Spleen (tissue), 11 donors: Measurements from ENCODE around the gene BIN2. TPM values are rescaled to one million over a fixed set of nuclear protein-coding genes. Genes with fewer than 3 reads are reported as not detected.

Source experiments
- DNase-seq: peaks from one replicate; pipeline ENCODE4 v3.0.0-alpha.2; 2020
- H3K27ac ChIP-seq, 8 donors: fragments of 200-600 bp; sonication (generic) in 7 of 8; 1 replicate in 4 of 8; 2 replicates in 4 of 8; pipeline versions ENCODE4 v1.5.0 to v1.8.0; 2016 to 2021; ENCODE audit warnings: inconsistent platforms in 4 of 8, mild to moderate bottlenecking in 4 of 8, moderate library complexity in 1 of 8
- H3K27me3 ChIP-seq, 7 donors: fragments of 200-600 bp; sonication (generic) in 6 of 7; replicated peaks in 1 of 7; 1 replicate in 4 of 7; 2 replicates in 3 of 7; pipeline versions ENCODE4 v1.5.0 to v1.8.0; 2016 to 2021; ENCODE audit warnings: inconsistent platforms in 3 of 7, mild to moderate bottlenecking in 1 of 7
- H3K36me3 ChIP-seq, 6 donors: fragments of 200-600 bp; sonication (generic) in 5 of 6; 1 replicate in 4 of 6; 2 replicates in 2 of 6; pipeline versions ENCODE4 v1.5.0 to v1.8.0; 2016 to 2021; ENCODE audit warnings: inconsistent platforms in 2 of 6
- H3K4me1 ChIP-seq, 6 donors: fragments of 200-600 bp; sonication (generic) in 5 of 6; 1 replicate in 3 of 6; 2 replicates in 3 of 6; pipeline versions ENCODE4 v1.5.0 to v1.8.0; 2016 to 2021; ENCODE audit warnings: inconsistent platforms in 3 of 6
- H3K4me3 ChIP-seq, 8 donors: fragments of 200-600 bp; sonication (generic) in 7 of 8; 1 replicate in 4 of 8; 2 replicates in 4 of 8; pipeline versions ENCODE4 v1.5.0 to v1.8.0; 2016 to 2021; ENCODE audit warnings: inconsistent platforms in 4 of 8, mild to moderate bottlenecking in 4 of 8, moderate library complexity in 2 of 8
- H3K9me3 ChIP-seq, 8 donors: fragments of 200-600 bp; sonication (generic) in 7 of 8; 1 replicate in 4 of 8; 2 replicates in 4 of 8; pipeline versions ENCODE4 v1.5.0 to v1.8.0; 2016 to 2021; ENCODE audit warnings: inconsistent platforms in 4 of 8
- POLR2A ChIP-seq, 3 donors: fragments of 450-650 bp; IDR thresholded peaks; one replicate each; pipeline ENCODE4 v1.5.1; 2017; ENCODE audit warnings: antibody characterized with exemption in 3 of 3, mild to moderate bottlenecking in 1 of 3
- POLR2AphosphoS5 ChIP-seq, 3 donors: sonication (generic); formaldehyde crosslinking; IDR thresholded peaks; one replicate each; pipeline ENCODE4 v1.5.1; 2017; ENCODE audit warnings: antibody characterized with exemption in 3 of 3
- WGBS, 5 donors: extraction: QIAGEN DNeasy Blood & Tissue Kit in 3 of 5; methylation state at CpG; one replicate each; pipeline versions ENCODE4 v1.1.5 to v1.1.7; 2013 to 2018; 5-methylcytosine and 5-hydroxymethylcytosine counted together
- intact Hi-C: fragments of 100-400 bp; cut with DNase I; formaldehyde crosslinking; loops from one replicate; pipeline ENCODE4 v1.15.0; 2023; ENCODE audit warnings: low total_unique reads
- polyA plus RNA-seq, 3 donors: library from polyadenylated mRNA; stranded (reverse); fragments of 200-250 nt; gene quantifications; one replicate each; pipeline ENCODE4 v1.2.1, GENCODE V29; 2013
- total RNA-seq, 7 donors: library from RNA; depleted of rRNA in 3 of 7; stranded (reverse); fragments of >200 nt in 3 of 7; fragmentation: NEBNext Ultra II Directional in 4 of 7; extraction: Animal tissue kit (Norgen Biotek cat#: 25700) in 4 of 7; gene quantifications; one replicate each; pipeline versions ENCODE4 v1.1.0 to v1.2.1, GENCODE V29; 2016 to 2021
- TF ChIP-seq, protein P1 (sequence below), 11 experiments: fragments of 200-600 bp in 7 of 11; fragments of 450-650 bp in 4 of 11; sonication (generic) in 4 of 11; IDR thresholded peaks in 8 of 11; conservative IDR thresholded peaks in 3 of 11; 1 replicate in 7 of 11; 2 replicates in 4 of 11; pipeline versions ENCODE4 v1.4.0 to v1.8.0; 2016 to 2021; ENCODE audit warnings: antibody characterized with exemption in 11 of 11, inconsistent platforms in 4 of 11, mild to moderate bottlenecking in 1 of 11
- donor health status: healthy with polysubstance abuse.
- donor health status: DM: no; HTN: no; CAD: no; lungs with moderate emphysema.
- donor health status: DM: no; HTN: no; CAD: no.
- donor health status: Bipolar disorder and iron deficiency.
- donor health status: healthy.
- donor health status: DM: no; HTN: no; CAD: no.
- donor health status: DM: yes; HTN: yes; CAD: no.

The BIN2 gene
- total and polyA plus RNA-seq, 10 donors, result 23.3 to 116 (median 80.3) TPM

DNA sequence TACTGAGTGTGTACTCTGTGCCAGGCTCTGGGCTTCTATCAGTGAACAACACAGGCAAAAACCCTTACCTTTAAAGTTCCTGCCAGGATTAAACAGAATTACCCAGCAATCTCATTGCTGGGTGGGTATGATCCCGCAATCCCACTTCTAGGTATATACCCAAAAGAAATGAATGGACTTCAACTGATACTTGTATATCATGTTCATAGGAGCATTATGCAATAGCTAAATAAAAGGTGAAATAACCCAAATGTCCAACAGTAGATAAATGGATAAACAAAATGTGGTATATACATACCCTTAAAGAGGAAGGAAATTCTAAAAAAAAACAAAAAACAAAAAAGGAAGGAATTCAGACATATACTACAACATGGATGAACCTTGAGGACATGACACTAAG, 70.7 kb downstream of the BIN2 start:
- Histone ChIP-seq H3K27me3 (no peaks in the 10 kb centered on the region), H3K27ac (no peak overlapping the region), H3K4me1 (peaks cover 0 to 23% (median 8%) of the 10 kb centered on the region in 6 donors), H3K9me3 (no peaks in the 10 kb centered on the region), H3K36me3 (peaks cover 0 to 13% (median 0%) of the 10 kb centered on the region in 6 donors), H3K4me3 (no peak overlapping the region)
- WGBS, 5 donors, result 94 to 100% (median 95%) methylated on average over 1 of the region's 1 CpG
- TF ChIP-seq POLR2AphosphoS5 (IDR thresholded peaks at IDR 0.05), result no peak
- TF ChIP-seq POLR2A (IDR thresholded peaks at IDR 0.05), result no peak
- TF ChIP-seq, protein P1, sequence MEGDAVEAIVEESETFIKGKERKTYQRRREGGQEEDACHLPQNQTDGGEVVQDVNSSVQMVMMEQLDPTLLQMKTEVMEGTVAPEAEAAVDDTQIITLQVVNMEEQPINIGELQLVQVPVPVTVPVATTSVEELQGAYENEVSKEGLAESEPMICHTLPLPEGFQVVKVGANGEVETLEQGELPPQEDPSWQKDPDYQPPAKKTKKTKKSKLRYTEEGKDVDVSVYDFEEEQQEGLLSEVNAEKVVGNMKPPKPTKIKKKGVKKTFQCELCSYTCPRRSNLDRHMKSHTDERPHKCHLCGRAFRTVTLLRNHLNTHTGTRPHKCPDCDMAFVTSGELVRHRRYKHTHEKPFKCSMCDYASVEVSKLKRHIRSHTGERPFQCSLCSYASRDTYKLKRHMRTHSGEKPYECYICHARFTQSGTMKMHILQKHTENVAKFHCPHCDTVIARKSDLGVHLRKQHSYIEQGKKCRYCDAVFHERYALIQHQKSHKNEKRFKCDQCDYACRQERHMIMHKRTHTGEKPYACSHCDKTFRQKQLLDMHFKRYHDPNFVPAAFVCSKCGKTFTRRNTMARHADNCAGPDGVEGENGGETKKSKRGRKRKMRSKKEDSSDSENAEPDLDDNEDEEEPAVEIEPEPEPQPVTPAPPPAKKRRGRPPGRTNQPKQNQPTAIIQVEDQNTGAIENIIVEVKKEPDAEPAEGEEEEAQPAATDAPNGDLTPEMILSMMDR (IDR thresholded peaks at IDR 0.05 in 8 of 11, conservative IDR thresholded peaks at IDR 0.05 in 3 of 11), result no peak
- no peak for DNase-seq
- intact Hi-C loops, result no loop called here

DNA sequence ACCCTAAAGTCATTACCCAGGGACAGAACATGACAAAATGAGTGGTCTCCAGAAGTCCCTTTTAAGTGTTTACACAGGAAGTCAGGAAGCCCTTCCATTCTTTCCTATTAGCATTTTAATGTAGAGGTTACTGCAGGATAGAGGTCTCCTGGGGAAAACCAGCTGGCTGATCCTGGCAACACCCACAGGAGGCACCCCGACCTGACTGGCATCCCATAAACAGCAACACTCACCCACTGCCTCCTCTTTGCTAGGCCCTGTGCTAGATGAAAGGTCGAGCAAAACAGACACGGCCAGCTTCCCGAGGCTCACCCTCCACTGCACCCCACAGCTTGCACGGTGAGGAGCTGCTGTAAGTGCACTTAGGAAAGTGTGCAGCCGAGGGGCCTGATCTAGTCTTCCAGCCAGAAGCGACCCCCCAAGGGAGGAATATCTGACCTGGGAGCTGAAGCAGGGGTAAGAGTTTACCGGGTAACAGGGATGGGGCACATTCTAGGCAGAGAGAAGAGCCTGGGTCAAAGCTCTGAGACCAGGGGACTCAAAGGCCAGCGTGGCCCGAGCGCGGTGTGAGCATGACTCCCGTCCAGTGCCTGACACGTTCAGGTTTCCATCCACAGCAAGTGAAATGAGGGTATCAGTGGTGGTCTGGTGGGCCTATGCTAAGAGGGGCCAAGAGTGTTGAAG, 76.3 kb downstream of the BIN2 start:
- DNase-seq, result no peak

DNA sequence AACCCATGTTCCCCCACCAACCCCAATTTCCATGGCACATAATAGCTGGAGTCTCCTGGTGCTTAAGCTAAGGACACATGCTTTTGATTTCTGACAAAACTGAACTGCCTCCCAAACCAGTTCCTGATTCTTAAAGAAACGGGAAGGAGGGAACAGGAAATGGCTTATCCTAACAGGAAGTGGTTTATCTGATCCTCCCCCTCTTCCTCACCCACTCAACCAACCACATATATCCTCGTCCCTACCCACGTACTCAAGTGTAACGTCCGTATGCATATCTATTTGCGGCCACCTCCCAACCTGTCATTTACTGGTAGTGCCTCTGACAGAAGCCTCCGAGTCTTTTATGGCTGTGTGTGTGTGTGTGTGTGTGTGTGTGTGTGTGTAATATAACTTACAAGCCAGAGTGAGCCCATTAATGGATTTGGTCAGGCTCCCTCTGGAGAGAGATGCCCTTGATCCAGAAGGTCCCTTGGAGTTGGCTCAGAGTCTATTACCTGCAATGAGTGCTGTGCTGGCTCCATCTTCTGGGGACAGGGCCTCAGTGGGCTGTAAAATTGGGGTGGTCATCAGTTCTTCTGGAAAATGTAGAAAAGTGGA, 77.6 kb downstream of the BIN2 start:
- H3K4me1 ChIP-seq, result peaks cover 32 to 84% (median 69%) of the 10 kb centered on the region in 6 donors
- intact Hi-C loops, result no loop called here
- peak overlapping the region in 2 of 8 donors; percentile 2 to 31 for H3K4me3 ChIP-seq
- no peak for DNase-seq
- no peaks in the 10 kb centered on the region for H3K9me3 ChIP-seq
- H3K36me3 ChIP-seq, result peaks cover 3 to 59% (median 40%) of the 10 kb centered on the region in 6 donors
- H3K27ac ChIP-seq, result peak overlapping the region; percentile 67 to 86 (median 70)
- TF ChIP-seq, protein P1 (IDR thresholded peaks at IDR 0.05 in 8 of 11, conservative IDR thresholded peaks at IDR 0.05 in 3 of 11), result no peak
- TF ChIP-seq POLR2AphosphoS5 (IDR thresholded peaks at IDR 0.05), result peak in 1 of 3 donors; percentile 75
- no peaks in the 10 kb centered on the region for H3K27me3 ChIP-seq
- WGBS, 5 donors, result 1 to 5% (median 4%) methylated on average over 7 of the region's 7 CpGs

More for the DNA sequence above, 76.3 kb downstream of the BIN2 start:
- intact Hi-C loops, result no loop called here
- H3K9me3 ChIP-seq, result no peaks in the 10 kb centered on the region
- H3K36me3 ChIP-seq, result peaks cover 0 to 46% (median 27%) of the 10 kb centered on the region in 6 donors
- peak overlapping the region in 7 of 8 donors; percentile 4 to 86 (median 69) for H3K27ac ChIP-seq
- H3K4me1 ChIP-seq, result peaks cover 21 to 71% (median 56%) of the 10 kb centered on the region in 6 donors
- H3K27me3 ChIP-seq, result no peaks in the 10 kb centered on the region
- TF ChIP-seq, protein P1 (IDR thresholded peaks at IDR 0.05 in 8 of 11, conservative IDR thresholded peaks at IDR 0.05 in 3 of 11), result no peak
- peak in 2 of 3 donors; percentile 27 to 32 for TF ChIP-seq POLR2AphosphoS5 (IDR thresholded peaks at IDR 0.05)
- H3K4me3 ChIP-seq, result no peak overlapping the region
- WGBS, 5 donors, result 68 to 79% (median 75%) methylated on average over 13 to 14 of the region's 14 CpGs
